ENCODE results near the gene ETS2.

- TF ChIP-seq EZH2 (IDR thresholded peaks at IDR 0.05; ENCODE audit: insufficient read depth, poor library complexity, severe bottlenecking) (no peak), EZH2phosphoT487 (IDR thresholded peaks at IDR 0.05; ENCODE audit: insufficient read depth, low read depth) (no peak)
Measured at GRCh38 chr21:38831526-38832467, 26.1 kb downstream of the ETS2 start.

All from GM23248 (cell line).